ENCODE results near the gene TYK2. TPM values are rescaled to one million over a fixed set of nuclear protein-coding genes. Genes with fewer than 3 reads are reported as not detected.
A peak's percentile ranks its signal among the peaks of the same experiment; 100 is the strongest.

Gene TYK2
- total RNA-seq, result 10 to 100 TPM; 40.8 to 77.2 (median 53.9) TPM

GRCh38 chr19:10380313-10381102, at the start of gene TYK2:
TSS of gene TYK2 (minus strand) at chr19:10380572. CDS start at chr19:10378406, 2,166 bp downstream.
- Histone ChIP-seq H3K27me3 (no peaks in the 10 kb centered on the region), H3K27ac (peak within 1 kb of the TSS; percentile 39 to 88 (median 86)), H3K36me3 (peaks cover 0 to 24% of the 10 kb centered on the region in 2 donors), H3K4me1 (peaks cover 0 to 22% (median 4%) of the 10 kb centered on the region in 3 donors), H3K4me3 (peak within 1 kb of the TSS; percentile 58 to 80), H3K9me3 (no peaks in the 10 kb centered on the region)
- TF ChIP-seq POLR2AphosphoS5 (IDR thresholded peaks at IDR 0.05) (peak; percentile 71), POLR2A (IDR thresholded peaks at IDR 0.05) (peak; percentile 65 to 72), EP300 (IDR thresholded peaks at IDR 0.05) (no peak)
- TF ChIP-seq, protein P1, sequence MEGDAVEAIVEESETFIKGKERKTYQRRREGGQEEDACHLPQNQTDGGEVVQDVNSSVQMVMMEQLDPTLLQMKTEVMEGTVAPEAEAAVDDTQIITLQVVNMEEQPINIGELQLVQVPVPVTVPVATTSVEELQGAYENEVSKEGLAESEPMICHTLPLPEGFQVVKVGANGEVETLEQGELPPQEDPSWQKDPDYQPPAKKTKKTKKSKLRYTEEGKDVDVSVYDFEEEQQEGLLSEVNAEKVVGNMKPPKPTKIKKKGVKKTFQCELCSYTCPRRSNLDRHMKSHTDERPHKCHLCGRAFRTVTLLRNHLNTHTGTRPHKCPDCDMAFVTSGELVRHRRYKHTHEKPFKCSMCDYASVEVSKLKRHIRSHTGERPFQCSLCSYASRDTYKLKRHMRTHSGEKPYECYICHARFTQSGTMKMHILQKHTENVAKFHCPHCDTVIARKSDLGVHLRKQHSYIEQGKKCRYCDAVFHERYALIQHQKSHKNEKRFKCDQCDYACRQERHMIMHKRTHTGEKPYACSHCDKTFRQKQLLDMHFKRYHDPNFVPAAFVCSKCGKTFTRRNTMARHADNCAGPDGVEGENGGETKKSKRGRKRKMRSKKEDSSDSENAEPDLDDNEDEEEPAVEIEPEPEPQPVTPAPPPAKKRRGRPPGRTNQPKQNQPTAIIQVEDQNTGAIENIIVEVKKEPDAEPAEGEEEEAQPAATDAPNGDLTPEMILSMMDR (IDR thresholded peaks at IDR 0.05), result peak in 1 of 4 experiments; percentile 9
- 0 to 1% methylated on average over 13 to 27 of the region's 58 CpGs for WGBS, 2 donors (ENCODE audit: low coverage in 1 of 2)
- peak; percentile 99 for ATAC-seq

DNA sequence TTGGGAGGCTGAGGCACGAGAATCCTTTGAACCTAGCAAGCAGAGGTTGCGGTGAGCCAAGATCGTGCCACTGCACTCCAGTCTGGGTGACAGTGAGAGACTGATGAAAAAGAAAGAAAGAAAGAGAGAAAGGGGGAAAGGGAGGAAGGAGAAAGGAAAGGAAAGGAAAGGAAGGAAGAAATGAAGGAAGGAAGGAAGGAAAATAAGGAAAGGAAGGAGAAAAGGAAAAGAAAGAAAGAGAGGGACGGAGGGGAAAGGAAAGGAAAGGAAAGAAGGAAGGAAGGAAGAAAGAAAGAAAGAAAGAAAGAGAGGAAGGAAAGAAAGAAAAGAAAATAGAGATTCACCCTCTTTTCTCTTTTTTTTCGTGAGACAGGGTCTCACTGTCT, 48.6 kb upstream of the TYK2 start:
- TF ChIP-seq EP300 (IDR thresholded peaks at IDR 0.05), result no peak
- TF ChIP-seq, protein P1 (IDR thresholded peaks at IDR 0.05), result no peak
- TF ChIP-seq POLR2AphosphoS5 (IDR thresholded peaks at IDR 0.05), result no peak
- no peak for TF ChIP-seq POLR2A (IDR thresholded peaks at IDR 0.05)
- H3K27ac ChIP-seq, result no peak overlapping the region
- no peak overlapping the region for H3K4me3 ChIP-seq
- peaks cover 50% of the 10 kb centered on the region for H3K27me3 ChIP-seq
- no peak for ATAC-seq
- 51 to 66% methylated on average over 2 to 4 of the region's 5 CpGs for WGBS, 2 donors (ENCODE audit: low coverage in 1 of 2)
- no peaks in the 10 kb centered on the region for H3K36me3 ChIP-seq
- peaks cover 0 to 49% (median 14%) of the 10 kb centered on the region in 3 donors for H3K4me1 ChIP-seq
- H3K9me3 ChIP-seq, result no peaks in the 10 kb centered on the region

DNA sequence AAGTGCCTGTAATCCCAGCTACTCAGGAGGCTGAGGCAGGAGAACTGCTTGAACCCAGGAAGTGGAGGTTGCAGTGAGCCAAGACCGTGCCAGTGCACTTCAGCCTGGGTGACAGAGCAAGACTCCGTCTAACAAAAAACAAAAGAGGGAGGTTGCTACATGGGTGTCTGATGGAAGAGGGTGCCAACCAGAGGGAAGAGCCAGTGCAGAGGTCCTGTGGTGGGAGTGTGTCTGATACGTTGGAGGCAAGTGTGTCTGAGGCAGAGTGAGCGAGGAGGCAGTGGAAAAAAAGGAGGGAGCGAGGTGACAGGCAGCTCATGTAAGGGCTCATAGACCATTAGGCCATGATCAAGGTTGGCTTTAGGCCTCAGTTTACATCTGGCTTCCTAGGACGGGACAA, 46.8 kb upstream of the TYK2 start:
- Histone ChIP-seq H3K9me3 (no peaks in the 10 kb centered on the region), H3K27me3 (peaks cover 58% of the 10 kb centered on the region), H3K4me3 (no peak overlapping the region), H3K4me1 (peaks cover 0 to 36% (median 10%) of the 10 kb centered on the region in 3 donors), H3K27ac (no peak overlapping the region), H3K36me3 (no peaks in the 10 kb centered on the region)
- WGBS, 2 donors (ENCODE audit: low coverage in 1 of 2), result 63 to 71% methylated on average over 5 to 6 of the region's 6 CpGs
- TF ChIP-seq, protein P1 (IDR thresholded peaks at IDR 0.05), result no peak
- TF ChIP-seq EP300 (IDR thresholded peaks at IDR 0.05) (no peak), POLR2AphosphoS5 (IDR thresholded peaks at IDR 0.05) (no peak)
- no peak for ATAC-seq

DNA sequence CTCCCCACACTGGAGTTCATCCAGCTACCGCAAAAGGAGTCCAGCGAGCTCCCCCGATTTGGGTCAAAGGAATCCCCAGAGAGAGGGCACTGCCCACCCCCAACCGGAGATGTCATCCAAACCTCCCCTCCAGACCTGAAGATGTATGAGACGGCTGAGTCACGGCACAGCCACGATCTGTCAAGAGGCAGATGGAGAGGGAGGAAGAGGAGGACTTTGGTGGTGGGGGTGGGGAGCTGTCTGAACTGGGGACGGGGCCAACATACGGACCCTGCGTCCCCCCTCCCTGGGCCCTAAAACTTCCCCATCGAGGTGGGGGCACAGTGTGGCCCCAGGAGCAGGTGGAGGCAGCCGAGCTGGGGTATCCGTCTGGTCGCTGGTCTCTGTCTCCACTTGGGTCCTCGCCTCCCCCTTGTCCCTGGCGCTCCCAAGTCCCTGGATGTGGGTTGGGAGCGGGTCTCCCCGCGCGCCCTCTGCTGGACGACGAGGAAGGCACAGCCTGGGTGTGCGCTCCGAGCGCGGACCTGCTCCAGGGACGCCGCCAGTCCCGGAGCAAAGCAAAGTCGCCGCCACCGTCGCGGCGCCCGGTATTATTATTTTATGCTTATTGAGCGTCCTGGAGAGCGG, 43.8 kb upstream of the TYK2 start:
- Histone ChIP-seq H3K36me3 (no peaks in the 10 kb centered on the region), H3K9me3 (no peaks in the 10 kb centered on the region), H3K4me3 (peak overlapping the region in 1 of 2 donors; percentile 39), H3K27me3 (peaks cover 73% of the 10 kb centered on the region), H3K4me1 (peaks cover 0 to 39% (median 22%) of the 10 kb centered on the region in 3 donors), H3K27ac (peak overlapping the region in 1 of 4 donors; percentile 15)
- no peak for TF ChIP-seq POLR2A (IDR thresholded peaks at IDR 0.05)
- TF ChIP-seq, protein P1 (IDR thresholded peaks at IDR 0.05), result peak in 3 of 4 experiments; percentile 86 to 94 (median 89)
- peak; percentile 84 for ATAC-seq
- 6% methylated on average over 7 of the region's 38 CpGs; no CpG with 5 or more reads in 1 of the 2 donors for WGBS, 2 donors (ENCODE audit: low coverage in 1 of 2)
